LNCAP (cell line): Measurements from ENCODE around the gene SLC12A8.

Experiments
- CTCF ChIP-seq: fragments of 450-650 bp; IDR thresholded peaks from 2 replicates; pipeline ENCODE4 v1.5.1; 2017; ENCODE audit warnings: mild to moderate bottlenecking

The SLC12A8 gene

GRCh38 chr3:125213946-125214542, 1.5 kb upstream of the SLC12A8 start:
- no peak for TF ChIP-seq CTCF

- TF ChIP-seq CTCF, result no peak
These were observed 812 bp upstream of the SLC12A8 start for GRCh38 chr3:125213364-125213755.

GRCh38 chr3:125212091-125212508, 448 bp downstream of the SLC12A8 start:
- no peak for TF ChIP-seq CTCF

DNA sequence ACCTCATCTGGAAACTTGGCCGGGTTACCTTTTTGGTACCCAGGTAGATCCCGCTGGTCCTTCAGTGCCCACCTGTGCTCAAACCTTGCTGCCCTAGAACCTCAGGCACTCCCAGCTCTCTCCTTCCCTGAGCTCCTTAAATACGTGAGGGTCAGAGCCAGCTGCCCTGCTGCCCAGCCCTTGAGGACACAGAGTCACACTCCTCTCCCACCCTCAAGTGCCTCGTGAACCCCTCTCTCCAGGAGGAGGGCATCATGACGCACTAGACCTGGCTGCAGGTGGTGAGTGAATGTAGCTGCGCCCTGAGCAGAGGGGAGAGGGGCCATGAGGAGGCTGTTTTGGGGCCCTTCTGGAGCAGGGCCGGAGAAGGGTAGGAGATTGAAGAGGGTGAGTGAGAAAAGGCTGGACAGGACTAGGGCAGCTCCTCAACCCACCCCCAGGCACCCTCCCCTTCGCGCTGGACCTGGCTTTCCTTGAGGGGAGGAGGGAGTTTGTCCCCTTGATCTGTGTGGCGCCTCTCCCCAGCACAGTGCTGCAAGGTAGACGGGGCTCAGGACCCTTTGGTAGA, 941 bp downstream of the SLC12A8 start:
- TF ChIP-seq CTCF, result no peak

- TF ChIP-seq CTCF, result no peak
These were observed 4.5 kb downstream of the SLC12A8 start for GRCh38 chr3:125207949-125208568.

- TF ChIP-seq CTCF, result no peak
These were observed 5.0 kb downstream of the SLC12A8 start for GRCh38 chr3:125207507-125207906.

GRCh38 chr3:125206934-125207333, 5.6 kb downstream of the SLC12A8 start:
- TF ChIP-seq CTCF, result no peak
